Measurements from ENCODE around the gene SLC8A2.
"Not testable (repeated sequence)": the region's sequence is repeated elsewhere in the genome, so short reads cannot be mapped to it uniquely, and the experiment has no call there.

SLC8A2 gene

DNA sequence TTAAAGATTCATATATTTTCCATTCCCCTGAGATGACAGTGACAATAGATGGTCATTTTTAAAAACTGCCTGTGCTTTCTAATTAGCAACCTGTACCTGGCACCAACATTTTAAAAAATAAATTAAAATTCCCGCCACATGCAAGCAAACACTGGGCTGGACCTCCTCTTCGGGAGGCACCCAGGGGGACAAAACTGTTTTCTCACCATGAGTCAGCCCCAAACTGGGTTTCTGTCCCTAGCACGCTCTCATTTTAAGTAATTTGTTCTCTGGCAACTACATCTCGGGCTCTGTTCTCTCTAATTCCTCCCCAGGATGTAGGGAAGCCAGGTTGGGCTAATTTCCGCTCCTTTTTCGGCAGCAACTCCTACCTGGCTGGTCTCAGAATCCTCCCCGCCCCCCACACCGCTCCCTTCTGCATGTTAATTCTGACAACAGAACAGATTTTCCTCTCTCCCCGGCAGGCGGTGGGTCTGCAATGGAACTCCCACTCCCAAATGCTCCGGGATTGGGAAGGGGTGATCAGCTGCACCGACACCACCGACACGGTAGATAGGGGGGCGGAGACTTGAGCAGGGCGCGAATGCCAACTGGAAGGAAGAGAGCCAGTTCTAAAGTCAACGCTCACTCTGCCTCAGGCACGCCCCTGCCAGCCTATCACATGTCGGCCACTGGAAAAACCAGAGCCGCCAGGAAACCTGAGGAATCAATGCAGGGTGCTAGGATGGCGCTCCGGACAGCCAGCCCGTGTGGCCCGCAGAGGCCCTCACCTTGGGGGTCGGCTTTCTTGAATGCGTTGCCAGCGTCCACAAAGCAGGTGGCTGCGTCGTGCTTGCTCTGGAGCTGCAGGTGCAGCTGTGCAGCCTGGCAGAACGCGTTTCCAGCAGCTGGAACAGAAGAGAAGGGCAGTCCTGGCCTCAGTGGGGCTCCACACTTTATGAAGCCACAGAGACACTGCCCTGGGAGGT lies 28.5 kb upstream of the SLC8A2 start:
- DNase-seq = no peak

DNA sequence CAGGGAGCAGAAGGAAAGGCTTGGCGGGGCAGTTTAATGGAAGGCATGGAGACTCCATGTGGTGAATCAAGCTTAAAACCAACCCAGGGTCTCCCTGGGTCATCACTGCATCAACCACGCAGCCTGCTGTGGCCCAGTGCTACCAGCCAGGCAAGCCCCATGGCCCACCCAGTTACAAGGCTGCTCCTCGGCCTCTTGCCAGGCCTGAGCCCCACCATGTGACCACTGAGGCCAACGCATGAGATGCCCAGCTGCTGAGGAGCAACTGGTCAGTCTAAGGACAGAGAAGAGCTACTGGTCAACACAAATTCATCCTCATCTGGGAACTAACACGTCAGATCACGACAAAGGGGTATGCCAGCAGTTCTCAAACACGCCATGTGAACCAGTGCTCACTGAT lies 27.7 kb upstream of the SLC8A2 start:
- DNase-seq = no peak

DNA sequence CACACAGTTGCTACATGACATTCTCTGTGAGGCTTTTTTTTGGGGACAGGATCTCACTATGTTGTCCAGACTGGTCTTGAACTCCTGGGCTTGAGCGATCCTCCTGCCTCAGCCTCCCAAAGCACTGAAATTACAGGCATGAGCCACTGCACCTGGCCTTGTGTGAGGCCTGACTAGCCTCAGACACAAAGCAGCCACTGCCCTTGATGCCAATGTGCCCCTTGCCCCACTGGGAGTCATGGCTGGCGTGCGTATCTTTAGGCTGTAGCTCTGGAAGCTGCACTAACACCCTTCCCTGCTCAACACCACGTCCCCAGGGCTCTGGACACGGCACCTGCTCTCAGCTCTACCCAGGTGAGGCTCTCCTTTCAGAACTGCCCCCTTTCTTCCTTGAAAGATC lies 26.9 kb upstream of the SLC8A2 start:
- DNase-seq = no peak

DNA sequence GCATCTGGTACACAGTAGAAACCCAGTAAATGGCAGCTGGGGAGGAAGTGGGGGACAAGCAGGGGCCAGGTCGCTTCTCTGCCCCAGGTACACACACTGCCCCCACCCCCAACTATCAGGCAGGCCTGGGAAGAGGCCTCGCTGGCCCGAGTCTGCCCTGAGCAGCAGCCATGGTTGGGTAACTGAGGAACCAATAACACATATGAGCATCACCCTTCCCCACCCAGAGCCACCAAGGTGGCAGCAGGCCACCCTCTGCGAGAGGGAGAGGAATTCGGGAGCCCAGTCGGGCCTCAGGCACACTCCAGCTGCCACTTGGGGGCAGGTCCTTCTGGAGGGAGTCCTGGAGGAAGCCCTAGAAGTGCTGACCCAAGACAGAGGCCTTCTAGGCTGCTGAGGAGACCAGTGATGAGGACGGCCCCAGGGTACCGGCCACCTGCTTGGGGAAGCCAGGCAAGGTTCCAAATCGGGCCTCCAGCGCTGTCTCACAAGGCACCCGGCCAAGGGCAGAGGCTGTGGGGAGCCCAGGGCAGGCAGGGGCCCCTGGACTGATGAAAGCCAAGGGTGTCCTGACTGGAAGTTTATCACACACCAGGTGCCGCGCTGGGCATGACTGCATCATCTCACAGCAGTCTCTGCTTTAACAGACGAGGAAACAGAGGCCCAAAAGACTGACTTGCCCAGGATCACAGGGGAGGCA lies 26.3 kb upstream of the SLC8A2 start:
- DNase-seq = no peak

DNA sequence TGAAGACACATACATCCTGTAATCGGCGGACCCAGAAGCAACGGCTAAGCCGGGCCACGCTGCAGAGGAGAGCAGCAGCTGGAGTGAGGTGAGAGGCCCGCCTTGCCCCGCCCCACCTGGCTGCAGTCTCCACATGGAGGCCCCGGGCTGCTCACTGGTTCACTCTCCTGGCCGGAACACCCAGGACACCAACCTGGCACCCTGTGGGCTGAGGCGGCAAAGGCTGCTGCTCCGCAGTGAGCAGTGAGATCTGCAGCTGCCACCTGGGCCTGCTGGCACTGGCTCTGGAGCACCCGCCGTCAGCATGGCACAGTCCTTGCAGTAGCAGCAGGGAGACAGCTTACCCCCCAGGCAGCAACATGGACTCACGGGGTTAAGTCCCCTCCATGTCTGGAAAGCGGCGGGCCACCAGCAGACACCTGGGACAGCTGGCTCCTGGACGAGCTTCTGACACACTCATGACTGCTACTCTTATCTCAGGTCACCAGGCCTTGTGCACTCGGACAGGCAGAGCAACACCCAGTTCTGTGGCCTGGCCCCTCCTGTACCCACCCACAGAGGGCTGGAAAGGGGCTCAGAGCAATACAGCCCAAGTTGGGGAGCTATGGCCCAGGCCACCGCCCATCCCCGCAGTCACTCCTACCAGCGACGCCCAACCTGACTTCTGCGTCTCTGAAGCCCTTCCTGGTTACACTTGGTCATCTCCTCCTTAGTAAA lies 25.5 kb upstream of the SLC8A2 start:
- DNase-seq = no peak

DNA sequence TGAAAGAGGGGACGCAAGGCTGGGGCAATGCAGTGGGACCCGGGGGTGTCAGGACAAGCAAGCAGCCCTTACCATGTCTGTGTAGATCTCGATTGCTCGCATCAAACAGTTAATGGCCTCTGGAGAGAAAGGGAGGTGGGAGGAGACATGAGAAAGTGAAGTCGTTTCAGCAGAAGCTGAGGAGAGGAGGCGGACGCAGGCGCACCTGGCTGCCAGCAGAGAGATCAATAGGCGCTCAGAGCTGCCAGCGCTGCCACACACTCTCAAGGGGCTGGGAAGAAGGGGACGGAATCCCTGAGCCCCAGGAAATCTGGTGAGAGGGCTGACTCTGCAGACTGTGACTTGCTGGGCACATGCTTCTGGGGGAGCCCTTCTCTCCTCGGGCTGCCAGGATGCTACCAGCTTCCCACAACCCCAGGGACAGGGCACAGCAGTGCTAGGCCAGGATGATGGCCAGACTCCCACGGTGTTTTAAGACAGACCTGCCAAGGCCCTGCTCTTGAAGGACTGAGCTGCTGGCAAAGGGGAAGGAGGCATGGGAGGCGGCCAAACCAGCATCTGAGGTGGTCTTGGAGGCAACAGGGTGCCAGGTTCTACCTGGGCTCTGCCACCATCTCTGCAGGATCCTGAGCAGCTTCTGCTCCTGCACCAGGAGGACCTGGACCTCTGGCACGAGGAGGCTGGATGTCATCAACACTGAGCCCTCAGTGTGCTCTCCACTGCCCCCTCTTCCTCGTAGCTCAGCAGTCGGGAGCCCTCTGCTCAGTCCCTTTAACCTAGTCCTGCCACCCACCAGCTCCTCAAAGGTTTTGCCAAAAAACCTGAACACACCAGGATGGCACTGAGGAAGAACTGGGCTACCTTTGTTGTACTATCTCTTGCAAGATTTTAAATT lies 24.0 kb upstream of the SLC8A2 start:
- DNase-seq = no peak

DNA sequence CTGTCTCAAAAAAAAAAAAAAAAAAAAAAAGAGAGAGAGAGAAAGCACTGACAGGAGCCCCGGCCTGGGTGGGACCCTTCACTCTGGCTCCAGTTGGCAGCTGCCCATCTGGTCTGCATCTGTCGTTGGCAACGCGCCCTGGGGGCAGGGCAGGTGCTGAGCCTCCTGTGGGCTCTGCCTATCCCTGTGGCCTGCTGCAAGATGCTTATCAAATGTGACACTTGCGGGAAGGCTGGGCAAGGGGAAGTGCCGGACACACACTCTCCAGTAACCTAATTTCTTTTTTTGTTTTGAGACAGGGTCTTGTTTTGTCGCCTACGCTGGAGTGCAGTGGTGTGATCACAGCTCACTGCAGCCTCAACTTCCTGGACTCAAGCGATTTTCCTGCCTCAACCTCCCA lies 23.0 kb upstream of the SLC8A2 start:
- no peak for DNase-seq

DNA sequence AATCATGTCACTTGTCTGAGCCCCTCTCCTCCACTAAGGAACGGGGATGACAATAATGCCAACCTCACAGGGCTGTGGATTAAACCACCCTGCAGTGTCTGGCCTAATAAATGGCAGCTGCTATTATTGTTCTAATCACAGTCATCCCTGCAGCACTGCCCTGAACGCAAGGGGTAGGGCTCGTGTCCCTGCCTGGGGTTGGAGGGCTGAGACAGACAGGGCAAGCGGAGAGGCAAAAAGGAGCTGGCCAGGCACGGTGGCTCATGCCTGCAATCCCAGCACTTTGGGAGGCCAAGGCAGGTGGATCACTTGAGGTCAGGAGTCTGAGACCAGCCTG lies 22.5 kb upstream of the SLC8A2 start:
- no peak for DNase-seq

DNA sequence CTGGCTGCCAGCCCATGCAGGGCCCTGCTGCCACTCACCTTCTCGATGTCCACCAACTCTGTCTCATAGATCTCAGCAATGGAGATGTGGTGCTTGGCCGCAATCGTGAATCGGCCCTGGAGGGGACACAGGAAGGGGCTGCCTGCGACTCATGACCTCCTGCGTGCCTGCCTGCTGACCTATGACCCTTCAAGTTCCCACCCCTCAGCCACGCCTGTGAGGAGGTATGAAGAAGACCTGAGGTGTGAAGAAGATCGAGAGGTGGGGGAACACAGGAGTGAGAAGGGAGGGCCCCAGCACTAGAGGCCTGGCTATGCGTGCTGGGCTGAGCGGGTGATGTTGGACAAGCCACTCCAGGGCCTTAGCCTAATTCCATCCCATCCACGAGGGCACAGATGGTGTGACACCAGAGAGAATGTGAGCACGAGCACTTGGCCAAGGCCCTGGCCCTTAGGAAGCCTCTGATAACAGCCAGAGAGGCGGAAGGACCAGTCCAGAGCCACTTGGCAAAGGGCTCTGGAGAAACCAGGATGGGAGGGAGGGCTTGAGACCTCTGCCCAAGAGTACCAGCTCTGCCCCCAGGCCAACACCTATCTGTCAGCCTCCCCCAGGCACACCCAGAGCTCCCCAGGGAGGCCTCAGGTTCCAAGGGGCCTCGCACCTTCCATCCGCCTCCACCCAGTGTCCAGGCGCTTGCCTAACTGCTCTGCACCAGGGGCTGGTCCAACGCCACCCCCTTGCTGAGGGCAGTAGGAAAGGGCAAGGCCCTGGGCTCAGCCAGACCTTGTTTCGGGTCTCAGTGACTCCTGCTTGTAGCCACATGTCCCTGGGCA lies 21.9 kb upstream of the SLC8A2 start:
- DNase-seq = no peak

DNA sequence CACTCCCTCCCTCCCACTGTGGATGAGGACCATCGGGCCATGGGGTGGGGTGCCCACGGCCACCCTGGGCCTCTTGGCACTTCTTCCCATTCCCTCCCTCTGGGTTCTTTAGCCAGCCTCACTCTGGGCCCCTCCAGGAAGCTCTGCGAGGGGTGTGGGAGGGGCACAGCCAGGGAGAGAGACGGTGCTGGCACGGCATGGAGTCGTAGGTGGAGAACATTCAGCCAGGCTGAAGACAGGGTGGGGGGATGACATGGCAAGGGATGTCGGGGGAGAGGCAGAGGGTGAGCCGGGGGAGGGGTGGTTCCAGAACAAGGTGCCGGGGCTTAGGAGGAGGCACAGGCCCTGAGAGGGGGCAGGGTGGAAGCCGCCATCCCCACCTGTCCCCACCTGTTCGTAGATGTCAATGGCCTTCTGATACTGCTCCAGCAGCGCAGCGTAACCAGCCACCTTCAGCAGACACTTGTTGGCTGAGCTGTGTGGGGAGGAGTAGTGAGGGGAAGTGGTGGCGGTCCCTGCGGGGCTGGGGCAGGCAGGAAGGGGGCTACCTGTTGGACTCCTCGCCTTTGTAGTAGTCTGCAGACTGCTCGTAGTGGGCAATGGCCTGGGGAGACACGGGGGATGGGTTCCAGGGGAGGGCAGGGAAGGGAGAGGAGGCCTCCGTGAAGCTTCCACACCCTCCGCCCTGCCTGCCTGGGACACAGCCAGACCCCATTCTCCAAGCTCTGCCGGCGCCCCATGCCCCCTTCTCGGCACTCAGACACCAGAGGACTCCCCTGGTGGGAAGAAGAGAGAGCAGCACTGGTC lies 21.1 kb upstream of the SLC8A2 start:
- no peak for DNase-seq

DNA sequence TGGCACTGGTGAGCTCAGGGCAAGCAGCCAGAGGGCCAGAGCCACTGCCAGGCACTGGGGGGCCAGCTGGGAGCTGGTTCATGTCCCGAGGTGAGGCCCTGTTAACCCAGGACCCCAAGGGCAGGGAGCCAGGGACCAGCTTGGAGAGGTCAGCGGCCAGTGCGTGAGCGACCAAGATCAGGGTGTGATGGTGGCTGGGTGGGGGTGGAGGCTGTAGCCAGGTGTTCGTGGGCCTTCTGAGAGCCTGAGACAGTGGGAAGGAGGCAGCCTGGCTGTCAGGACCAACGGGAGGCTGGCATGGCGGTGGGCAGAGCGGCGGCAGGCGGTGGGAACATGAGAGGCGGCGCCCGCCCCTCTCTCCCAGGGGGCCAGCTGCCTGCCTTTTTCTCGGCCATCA lies 20.4 kb upstream of the SLC8A2 start:
- DNase-seq = no peak

DNA sequence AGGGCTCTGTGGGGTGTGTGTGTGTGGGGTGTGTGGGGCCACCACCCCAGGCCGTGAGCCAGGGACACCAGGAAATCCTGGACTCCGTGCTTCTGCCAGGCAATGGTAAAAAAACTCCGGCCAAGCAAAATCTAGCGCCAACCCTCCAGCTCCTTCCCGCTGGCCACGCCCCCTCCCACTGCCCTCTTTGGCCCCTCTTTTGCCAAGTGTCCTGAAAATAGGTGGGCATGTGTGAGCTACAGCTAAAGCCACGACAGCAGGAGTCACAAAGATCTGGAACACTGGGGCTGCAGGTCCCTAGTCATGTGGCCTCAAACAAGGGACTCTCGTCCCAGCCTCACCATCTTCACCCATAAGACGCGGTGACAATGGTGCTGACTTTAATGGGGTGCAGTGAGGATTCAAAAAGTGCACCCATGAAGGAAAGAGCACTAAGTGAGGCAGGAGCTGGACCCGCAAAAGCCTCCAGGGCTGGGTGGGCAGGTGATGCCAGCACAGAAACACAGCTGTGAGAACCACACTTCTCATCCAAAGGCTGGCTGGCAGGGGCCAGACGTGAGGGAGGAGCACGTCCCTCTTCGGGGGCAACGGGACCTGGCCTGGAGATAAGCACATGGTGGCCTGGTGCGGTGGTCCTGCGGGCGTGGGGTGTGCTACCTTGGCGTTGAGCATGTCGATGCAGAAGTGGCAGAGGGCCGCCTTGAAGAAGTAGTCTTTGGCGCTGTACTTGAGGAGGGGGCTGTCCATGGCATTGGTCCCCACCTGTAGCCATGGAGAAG lies 19.9 kb upstream of the SLC8A2 start:
- no peak for DNase-seq

DNA sequence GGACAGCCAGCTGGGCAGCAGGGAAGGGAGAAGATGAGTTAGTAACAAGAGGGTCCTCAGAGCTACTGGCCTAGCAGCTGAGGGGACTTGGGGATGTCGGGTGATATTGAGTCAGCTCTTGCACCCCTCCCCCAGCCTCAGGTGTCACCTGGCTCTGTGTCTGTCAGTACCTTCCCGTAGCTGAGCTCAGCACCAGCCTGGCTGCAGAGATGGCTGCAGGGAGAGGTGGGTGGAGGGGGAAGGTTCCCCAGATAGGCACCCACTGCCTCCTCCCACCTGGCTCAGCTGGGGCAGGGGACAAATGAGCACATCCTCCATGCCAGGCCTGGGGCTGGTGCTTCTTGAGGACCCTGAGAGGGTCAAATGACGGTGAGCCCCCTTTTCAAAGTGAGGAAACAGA lies 19.2 kb upstream of the SLC8A2 start:
- no peak for DNase-seq

DNA sequence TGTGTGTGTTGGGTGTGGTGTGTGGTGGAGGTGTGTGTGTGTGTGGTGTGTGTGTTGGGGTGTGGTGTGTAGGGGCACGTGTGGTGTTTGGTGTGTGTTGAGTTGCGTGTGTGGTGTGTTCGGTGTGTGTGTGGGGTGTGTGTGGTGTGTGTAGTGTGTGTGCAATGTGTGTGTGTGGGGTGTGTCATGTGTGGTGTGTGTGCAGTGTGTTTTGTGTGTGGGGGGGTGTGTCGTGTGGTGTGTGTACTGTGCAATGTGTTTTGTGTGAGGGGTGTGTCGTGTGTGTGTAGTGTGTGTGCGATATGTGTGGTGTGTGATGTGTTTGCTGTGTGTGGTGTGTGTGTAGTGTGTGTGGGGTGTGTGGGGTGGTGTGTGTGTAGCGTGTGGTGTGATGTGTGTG lies 18.3 kb upstream of the SLC8A2 start:
- DNase-seq = no peak

DNA sequence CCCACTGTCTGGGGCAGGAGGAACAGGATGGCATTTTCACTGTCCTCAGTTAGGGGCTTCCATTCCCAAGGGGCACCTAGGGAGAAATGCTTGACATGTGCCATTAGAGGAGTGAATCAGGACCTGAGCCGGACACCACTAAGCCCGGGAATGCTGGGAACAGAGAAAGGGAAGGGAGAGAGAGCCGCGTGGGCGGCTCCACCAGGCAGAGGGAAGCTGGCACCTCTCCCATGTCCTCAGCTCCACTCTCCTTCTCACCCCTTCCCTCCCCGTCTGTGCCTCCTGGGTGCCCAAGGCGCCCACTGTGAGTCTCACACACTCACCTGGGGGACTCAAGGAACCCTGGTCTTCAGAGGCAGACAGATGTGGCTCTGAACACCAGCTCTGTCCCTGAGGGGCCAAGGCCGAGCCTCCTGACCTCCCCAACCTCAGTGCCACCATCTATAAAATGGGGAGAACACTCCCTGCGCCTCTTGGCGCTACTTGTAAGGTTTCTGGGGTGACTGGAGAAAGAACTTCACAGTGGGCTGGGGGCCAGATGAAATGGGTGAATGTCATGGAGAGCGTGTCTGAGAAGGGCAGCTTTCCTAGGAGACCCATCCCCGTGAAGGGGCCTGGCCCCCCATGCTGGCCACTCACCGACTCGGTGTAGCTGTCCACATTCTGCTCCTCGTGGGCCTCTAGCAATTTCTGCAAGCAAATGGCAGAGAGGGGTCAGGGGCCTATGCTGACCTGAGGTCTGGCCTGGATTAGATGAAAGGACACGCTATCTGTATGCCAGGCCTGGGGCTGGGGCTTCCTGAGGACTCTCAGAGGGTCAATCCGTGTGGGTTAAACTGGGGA lies 17.6 kb upstream of the SLC8A2 start:
- DNase-seq = no peak

DNA sequence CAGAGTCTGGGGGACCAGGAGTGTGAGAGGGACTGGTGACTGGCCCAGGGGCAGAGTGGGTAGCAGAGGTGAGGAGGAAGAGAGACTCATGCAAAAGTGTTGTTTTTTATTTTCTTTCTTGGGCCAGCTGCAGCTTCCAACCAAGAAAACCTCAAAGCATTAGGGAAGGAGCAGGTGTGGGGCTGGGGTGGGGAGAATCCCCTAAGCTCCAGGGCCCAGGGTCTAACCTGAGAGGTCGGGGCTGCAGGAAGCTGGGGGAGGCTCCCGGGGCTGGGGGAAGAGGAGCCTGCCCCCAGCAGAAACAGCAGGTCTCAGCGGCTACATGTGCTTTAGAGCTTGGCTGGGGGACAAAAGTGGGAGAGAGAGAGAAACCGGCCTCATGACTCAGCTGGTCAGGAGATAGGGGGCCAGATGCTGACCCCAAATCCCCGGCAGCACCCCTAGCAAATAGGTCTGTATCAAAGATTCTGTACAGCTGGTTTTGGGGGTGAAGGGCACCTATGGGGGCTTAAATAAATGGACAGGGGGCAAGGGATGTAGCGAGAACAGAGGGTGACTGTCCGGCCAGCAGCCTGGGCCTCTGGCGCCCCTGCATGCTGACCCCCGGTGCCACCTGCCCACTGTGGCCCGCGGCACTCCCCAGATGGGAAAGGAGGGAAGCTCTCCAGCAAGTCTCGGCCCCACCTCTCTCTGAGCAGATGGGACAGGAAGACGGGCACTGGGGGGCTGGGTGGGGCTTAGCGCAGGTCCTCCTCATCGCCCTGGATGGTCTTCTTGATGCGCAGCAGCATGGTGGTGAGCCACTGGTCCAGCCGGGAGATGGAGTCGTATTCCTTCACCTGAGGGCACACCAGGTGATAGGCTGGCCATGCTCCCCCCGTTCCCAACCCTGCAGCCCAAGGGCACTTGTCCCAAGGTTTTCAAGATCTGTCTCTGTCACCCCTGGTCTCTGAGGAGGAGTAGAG lies 16.1 kb upstream of the SLC8A2 start:
- DNase-seq = no peak

DNA sequence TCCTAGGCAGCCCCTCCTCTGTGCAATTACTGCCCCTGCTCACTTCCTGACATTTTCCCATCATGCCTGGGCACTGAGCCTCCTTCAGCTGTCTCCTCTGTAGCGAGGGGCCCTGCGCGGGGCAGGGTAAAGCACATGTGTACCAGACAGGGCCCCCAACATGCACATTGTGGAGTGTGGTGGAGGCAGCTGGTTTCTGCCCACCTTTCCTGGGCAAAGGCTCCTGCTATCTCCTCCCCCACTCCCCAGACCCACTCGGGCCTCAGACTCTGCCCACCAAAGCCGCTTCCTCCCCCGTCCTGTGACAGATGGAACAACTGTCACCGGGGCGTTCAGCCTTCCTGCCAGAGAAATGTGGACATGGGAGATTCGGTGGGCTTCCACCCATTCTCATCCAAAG lies 15.2 kb upstream of the SLC8A2 start:
- no peak for DNase-seq

DNA sequence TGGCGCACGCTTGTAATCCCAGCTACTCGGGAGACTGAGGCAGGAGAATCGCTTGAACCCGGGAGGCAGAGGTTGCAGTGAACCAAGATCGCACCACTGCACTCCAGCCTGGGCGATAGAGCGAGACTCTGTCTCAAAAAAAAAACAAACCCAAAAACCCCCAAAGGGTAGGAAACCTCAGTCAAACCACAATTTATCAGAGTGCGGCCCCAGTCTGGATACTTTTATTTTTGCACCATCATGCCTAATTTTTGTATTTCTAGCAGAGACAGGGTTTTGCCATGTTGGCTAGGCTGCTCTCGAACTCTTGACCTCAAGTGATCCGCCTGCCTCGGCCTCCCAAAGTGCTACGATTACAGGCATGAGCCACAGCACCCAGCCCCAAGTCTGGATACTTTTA lies 14.5 kb upstream of the SLC8A2 start:
- DNase-seq = not testable (repeated sequence)

All from activated CD4-positive, alpha-beta T cell treated with anti-CD3 and anti-CD28 coated beads, Interleukin-2, amount 50 U/mL, for 16 hours (primary cell).